GM23338 (cell line): ENCODE data around the gene SORL1. TPM values are rescaled to one million over a fixed set of nuclear protein-coding genes. Genes with fewer than 3 reads are reported as not detected.
A peak's percentile ranks its signal among the peaks of the same experiment; 100 is the strongest.

ENCODE experiments used
- ATAC-seq: fragments of 200-7000 bp; cut with Tn5 transposase; 3 replicates; pipeline ENCODE4 v1.9.1; 2020
- DNase-seq: peaks from one replicate; pipeline ENCODE4 v3.0.0-alpha.2; 2015; ENCODE audit warnings: low spot score
- H2AFZ ChIP-seq: fragments of 200-600 bp; sonication (generic); 2 replicates; pipeline ENCODE4 v1.8.0; 2016; ENCODE audit warnings: antibody characterized with exemption, mild to moderate bottlenecking, moderate library complexity
- H3F3A ChIP-seq: fragments of 200-600 bp; sonication (generic); replicated peaks from 2 replicates; pipeline ENCODE4 v1.8.0; 2017; ENCODE audit warnings: antibody characterized with exemption, mixed run types, low read depth
- H3K27ac ChIP-seq: fragments of 200-600 bp; sonication (generic); 2 replicates; pipeline ENCODE4 v1.6.1; 2016; ENCODE audit warnings: low read depth
- H3K27me3 ChIP-seq: fragments of 200-600 bp; sonication (generic); 2 replicates; pipeline ENCODE4 v1.8.0; 2016; ENCODE audit warnings: mild to moderate bottlenecking, mixed run types, moderate library complexity; ENCODE audit not compliant: insufficient read depth
- H3K36me3 ChIP-seq: fragments of 200-600 bp; sonication (generic); 2 replicates; pipeline ENCODE4 v1.8.0; 2016; ENCODE audit warnings: mild to moderate bottlenecking; ENCODE audit not compliant: insufficient read depth
- H3K4me1 ChIP-seq: fragments of 200-600 bp; sonication (generic); 2 replicates; pipeline ENCODE4 v1.8.0; 2016; ENCODE audit warnings: mild to moderate bottlenecking, moderate library complexity; ENCODE audit not compliant: insufficient read depth
- H3K4me2 ChIP-seq: fragments of 200-600 bp; sonication (generic); 2 replicates; pipeline ENCODE4 v1.7.1; 2017; ENCODE audit warnings: mixed run types
- H3K4me3 ChIP-seq: fragments of 200-600 bp; sonication (generic); 2 replicates; pipeline ENCODE4 v1.6.1; 2016; ENCODE audit warnings: mixed run types
- H3K79me2 ChIP-seq: fragments of 200-600 bp; sonication (generic); replicated peaks from 2 replicates; pipeline ENCODE4 v1.8.0; 2017; ENCODE audit warnings: mild to moderate bottlenecking; ENCODE audit not compliant: insufficient read depth
- H3K9me2 ChIP-seq: fragments of 200-600 bp; sonication (generic); 2 replicates; pipeline ENCODE4 v1.8.0; 2017; ENCODE audit not compliant: insufficient read depth
- H4K20me1 ChIP-seq: fragments of 200-600 bp; sonication (generic); replicated peaks from 2 replicates; pipeline ENCODE4 v1.8.0; 2017; ENCODE audit warnings: mild to moderate bottlenecking; ENCODE audit not compliant: insufficient read depth
- H3K27ac Mint-ChIP-seq: 2 replicates; pipeline ENCODE4 v1.8.0; 2020; ENCODE audit warnings: inconsistent platforms, mild to moderate bottlenecking, moderate library complexity, mixed read lengths
- H3K27me3 Mint-ChIP-seq: 3 replicates; pipeline ENCODE4 v1.8.0; 2022; ENCODE audit warnings: low read depth, mild to moderate bottlenecking, moderate library complexity, mixed read lengths, inconsistent platforms; ENCODE audit not compliant: insufficient read depth, poor library complexity
- H3K36me3 Mint-ChIP-seq: 3 replicates; pipeline ENCODE4 v1.8.0; 2021; ENCODE audit warnings: low read depth, mild to moderate bottlenecking, inconsistent platforms, moderate library complexity, mixed read lengths
- H3K4me1 Mint-ChIP-seq: 3 replicates; pipeline ENCODE4 v1.8.0; 2020; ENCODE audit warnings: mild to moderate bottlenecking, inconsistent platforms, mixed read lengths
- H3K4me3 Mint-ChIP-seq: 3 replicates; pipeline ENCODE4 v1.8.0; 2021; ENCODE audit warnings: moderate library complexity, mild to moderate bottlenecking, inconsistent platforms, mixed read lengths
- H3K9me3 Mint-ChIP-seq: 3 replicates; pipeline ENCODE4 v1.8.0; 2020; ENCODE audit warnings: moderate library complexity, mild to moderate bottlenecking, inconsistent platforms, mixed read lengths
- CREB1 ChIP-seq: fragments of 250-450 bp; sonication (Bioruptor Pico); IDR thresholded peaks from 2 replicates; pipeline ENCODE4 v1.5.0; 2020; ENCODE audit warnings: low read depth, mild to moderate bottlenecking, moderate library complexity
- ETS1 ChIP-seq: IDR thresholded peaks from 2 replicates; pipeline ENCODE4 v1.6.1; 2016; ENCODE audit warnings: antibody characterized with exemption
- EZH2 ChIP-seq: fragments of 200-600 bp; sonication (generic); IDR thresholded peaks from one replicate; pipeline ENCODE4 v1.8.0; 2017; ENCODE audit warnings: antibody characterized with exemption, mild to moderate bottlenecking, low read depth; ENCODE audit not compliant: unreplicated experiment
- JUNB ChIP-seq: IDR thresholded peaks from one replicate; pipeline ENCODE4 v1.6.1; 2016; ENCODE audit warnings: antibody characterized with exemption; ENCODE audit not compliant: unreplicated experiment
- NANOG ChIP-seq: IDR thresholded peaks from 2 replicates; pipeline ENCODE4 v1.6.1; 2016; ENCODE audit warnings: antibody characterized with exemption, borderline replicate concordance
- POLR2AphosphoS5 ChIP-seq: IDR thresholded peaks from 2 replicates; pipeline ENCODE4 v1.6.1; 2016; ENCODE audit warnings: antibody characterized with exemption, low read depth
- REST ChIP-seq: IDR thresholded peaks from one replicate; pipeline ENCODE4 v1.6.1; 2018; ENCODE audit warnings: antibody characterized with exemption; ENCODE audit not compliant: unreplicated experiment
- STAT1 ChIP-seq: IDR thresholded peaks from one replicate; pipeline ENCODE4 v1.6.1; 2016; ENCODE audit warnings: antibody characterized with exemption; ENCODE audit not compliant: unreplicated experiment
- ZNF114 ChIP-seq: fragments of 250-450 bp; sonication (Bioruptor Pico); IDR thresholded peaks from 2 replicates; pipeline ENCODE4 v1.5.0; 2020; ENCODE audit warnings: mild to moderate bottlenecking, moderate library complexity
- ZNF331 ChIP-seq: fragments of 250-450 bp; sonication (Bioruptor Pico); IDR thresholded peaks from 2 replicates; pipeline ENCODE4 v1.5.0; 2020; ENCODE audit warnings: low read depth, mild to moderate bottlenecking, moderate library complexity
- ZNF462 ChIP-seq: fragments of 250-450 bp; sonication (Bioruptor Pico); IDR thresholded peaks from 2 replicates; pipeline ENCODE4 v1.5.0; 2020; ENCODE audit warnings: mild to moderate bottlenecking, moderate library complexity
- polyA plus RNA-seq: library from polyadenylated mRNA; unstranded; fragments of >200 nt; fragmentation: Nextera tagmentation; extraction: Ambion mirVana; gene quantifications from 2 replicates; pipeline ENCODE4 v1.2.1, GENCODE V29; 2016
- total RNA-seq: library from RNA; depleted of rRNA; stranded (reverse); fragments of >200 nt; shearing (Covaris generic); gene quantifications from 2 replicates; pipeline ENCODE4 v1.2.3, GENCODE V29; 2014

SORL1 gene
- total and polyA plus RNA-seq, 2 experiments from 2014 or later: 23.0 to 78.8 TPM

GRCh38 chr11:121543836-121544380 lies 91.8 kb downstream of the SORL1 start (continued):
- TF ChIP-seq ZNF331: no peak
- no peak for TF ChIP-seq STAT1
- no peak for TF ChIP-seq ETS1
- TF ChIP-seq REST: no peak
- TF ChIP-seq POLR2AphosphoS5: no peak

GRCh38 chr11:121544956-121545355 lies 92.8 kb downstream of the SORL1 start:
- Mint-ChIP-seq H3K36me3 (peaks cover 44% of the 10 kb centered on the region), H3K4me3 (no peak overlapping the region), H3K27ac (no peak overlapping the region), H3K9me3 (no peaks in the 10 kb centered on the region), H3K27me3 (no peaks in the 10 kb centered on the region), H3K4me1 (peaks cover 10% of the 10 kb centered on the region; the same call in 2 of the 3 replicates)
- Histone ChIP-seq H3K27me3 (no peaks in the 10 kb centered on the region), H3K36me3 (peaks cover 17% of the 10 kb centered on the region), H3K27ac (peak overlapping the region; percentile 19; the same call in 1 of the 2 replicates), H2AFZ (no peak overlapping the region), H3K9me2 (no peaks in the 10 kb centered on the region), H3K4me3 (no peak overlapping the region), H3K79me2 (no peaks in the 10 kb centered on the region; the same call in 1 of the 2 replicates), H3K4me2 (no peak overlapping the region), H4K20me1 (no peaks in the 10 kb centered on the region), H3K4me1 (no peaks in the 10 kb centered on the region), H3F3A (no peaks in the 10 kb centered on the region)
- ATAC-seq: no peak
- no peak for DNase-seq
- TF ChIP-seq ZNF462 (CRISPR knock-in tag) (no peak), JUNB (no peak), EZH2 (no peak), REST (no peak), NANOG (no peak), CREB1 (CRISPR knock-in tag) (no peak), ZNF114 (CRISPR knock-in tag) (no peak), POLR2AphosphoS5 (no peak)
